GM18499 (cell line): ENCODE results near the gene SMPX.

Source experiments
- ATAC-seq: cut with Tn5 transposase; IDR thresholded peaks from one replicate; pipeline ENCODE4 v1.9.1; 2021; ENCODE audit warnings: moderate number of reproducible peaks; ENCODE audit not compliant: insufficient read depth, unreplicated experiment

The SMPX gene

GRCh38 chrX:21745756-21746155, 12.2 kb downstream of the SMPX start:
- ATAC-seq, result peak; percentile 49

- no peak for ATAC-seq
Measured at GRCh38 chrX:21744721-21745120, 13.2 kb downstream of the SMPX start.

- no peak for ATAC-seq
Measured at GRCh38 chrX:21744060-21744459, 13.9 kb downstream of the SMPX start.

GRCh38 chrX:21741869-21742701, 15.8 kb downstream of the SMPX start:
- no peak for ATAC-seq

- no peak for ATAC-seq
Measured at GRCh38 chrX:21741364-21741763, 16.6 kb downstream of the SMPX start.

GRCh38 chrX:21740329-21741274, 17.3 kb downstream of the SMPX start:
- no peak for ATAC-seq

- ATAC-seq, result no peak
Measured at GRCh38 chrX:21738950-21739287, 19.0 kb downstream of the SMPX start.

GRCh38 chrX:21738210-21738949, 19.5 kb downstream of the SMPX start:
- ATAC-seq, result no peak

- no peak for ATAC-seq
Measured at GRCh38 chrX:21735768-21736127, 22.2 kb downstream of the SMPX start.

GRCh38 chrX:21735038-21735767, 22.7 kb downstream of the SMPX start:
- no peak for ATAC-seq

GRCh38 chrX:21734175-21734574, 23.7 kb downstream of the SMPX start:
- no peak for ATAC-seq

- ATAC-seq, result no peak
Measured at GRCh38 chrX:21733705-21734104, 24.2 kb downstream of the SMPX start.

GRCh38 chrX:21730026-21730425, 27.9 kb downstream of the SMPX start:
- ATAC-seq, result no peak

- no peak for ATAC-seq
Measured at GRCh38 chrX:21728276-21728968, 29.5 kb downstream of the SMPX start.

- ATAC-seq, result no peak
Measured at GRCh38 chrX:21725916-21726315, 32.0 kb downstream of the SMPX start.

- no peak for ATAC-seq
Measured at GRCh38 chrX:21725496-21725895, 32.4 kb downstream of the SMPX start.

GRCh38 chrX:21723814-21724213, 34.1 kb downstream of the SMPX start:
- ATAC-seq, result no peak

GRCh38 chrX:21723084-21723483, 34.8 kb downstream of the SMPX start:
- ATAC-seq, result no peak

- no peak for ATAC-seq
Measured at GRCh38 chrX:21721195-21721594, 36.7 kb downstream of the SMPX start.

GRCh38 chrX:21718575-21718974, 39.3 kb downstream of the SMPX start:
- ATAC-seq, result no peak
